ENCODE measurements around the gene FAM72A.
"Not testable (repeated sequence)": the region's sequence is repeated elsewhere in the genome, so short reads cannot be mapped to it uniquely, and the experiment has no call there.

The FAM72A gene

DNA sequence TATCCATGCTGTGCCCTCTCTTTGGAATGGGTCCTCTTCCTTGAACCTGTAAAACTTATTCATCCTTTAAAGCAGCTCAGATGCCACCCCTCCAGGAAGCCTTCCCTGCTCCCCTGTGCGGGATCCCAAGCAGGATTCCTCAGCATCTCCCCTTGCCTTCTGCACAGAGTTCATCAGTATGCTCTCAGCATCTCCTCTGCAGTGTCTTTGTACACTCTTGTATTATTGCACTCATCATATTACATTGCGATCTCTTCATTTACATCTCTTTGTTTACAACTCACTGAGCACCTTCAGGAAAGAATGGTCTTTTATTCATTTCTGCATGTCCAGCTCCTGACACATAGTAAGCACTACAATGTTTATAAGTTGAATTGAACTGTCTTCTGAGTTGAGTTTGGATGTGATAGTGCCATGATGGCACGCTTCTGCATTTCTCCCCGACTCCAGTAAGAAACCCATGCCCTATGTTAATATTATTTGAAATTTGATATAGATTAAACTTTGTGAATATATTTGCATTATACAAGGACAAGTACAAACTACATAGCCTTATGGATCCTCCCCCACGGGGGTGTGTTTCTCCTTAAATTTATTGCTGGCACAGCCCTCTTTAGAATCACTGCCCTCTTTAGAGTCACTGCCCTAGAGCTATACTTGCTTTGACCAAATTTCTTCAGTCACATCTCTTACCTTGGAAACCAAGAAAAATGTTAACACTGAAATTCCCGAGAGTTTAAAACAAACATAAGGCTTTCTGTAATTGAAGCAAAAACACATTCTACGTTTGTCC, 13.2 kb upstream of the FAM72A start:
- not testable (repeated sequence) for DNase-seq (ENCODE audit: low read depth in 2 of 2)

DNA sequence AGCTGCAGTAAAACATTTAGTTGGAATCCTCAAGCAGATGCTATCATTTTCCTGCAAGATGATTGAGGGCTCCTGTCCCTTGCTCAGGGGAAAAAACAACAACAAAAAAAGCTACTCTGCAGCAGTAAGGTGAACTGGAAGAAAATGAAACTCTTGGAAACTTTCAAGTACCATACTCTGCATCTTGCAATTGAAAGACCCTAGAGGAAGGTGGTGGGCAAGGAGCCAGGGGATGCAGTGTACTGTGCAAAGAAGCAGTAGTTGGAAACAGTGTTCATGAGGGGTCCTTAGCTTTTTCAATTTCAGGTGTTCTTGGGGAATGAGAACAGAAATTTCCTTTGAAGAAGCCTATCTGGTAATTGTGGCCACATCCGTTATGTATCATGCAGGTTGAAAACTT, 8.2 kb upstream of the FAM72A start:
- DNase-seq (ENCODE audit: low read depth in 2 of 2), result not testable (repeated sequence)

DNA sequence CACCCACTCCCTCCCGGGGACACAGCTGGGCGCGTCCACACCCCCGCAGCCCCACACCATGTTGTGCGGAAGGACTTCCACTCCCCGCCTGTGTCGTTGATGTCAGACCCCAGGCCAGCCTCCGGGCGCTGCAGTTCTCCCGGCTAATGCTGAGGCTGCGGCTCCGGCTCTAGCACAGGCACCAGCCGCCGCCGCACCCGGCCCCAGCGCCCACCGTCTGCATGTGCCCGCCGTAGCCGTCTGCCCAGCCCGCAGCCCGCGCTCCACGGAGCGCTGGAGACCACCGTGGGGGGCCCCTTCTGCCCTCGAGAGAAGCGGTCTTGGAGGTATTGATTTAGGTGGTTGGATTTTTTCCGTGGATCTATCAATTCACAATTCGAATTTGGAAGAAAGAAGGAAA, 2.9 kb upstream of the FAM72A start:
- DNase-seq (ENCODE audit: low read depth in 2 of 2), result not testable (repeated sequence)

DNA sequence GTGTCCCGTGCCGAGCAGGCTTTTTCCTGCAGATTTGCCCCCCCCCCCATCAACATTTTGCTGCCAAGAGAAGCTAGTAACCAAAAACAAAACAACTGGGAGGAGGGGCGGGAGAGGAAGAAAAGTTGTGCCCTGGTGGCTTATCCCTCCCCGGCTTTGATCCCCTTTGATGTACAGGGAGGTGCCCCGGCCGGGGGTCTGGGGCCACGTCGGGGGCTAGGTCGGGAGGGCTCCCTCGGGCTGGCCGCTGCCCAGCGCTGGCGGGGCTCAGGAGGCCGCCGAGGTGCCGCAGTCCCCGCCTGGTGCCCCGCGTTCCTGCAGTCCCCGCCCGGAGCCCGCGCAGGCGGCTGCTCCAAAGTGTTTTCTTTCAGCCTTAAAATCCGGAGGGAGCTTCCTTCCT, 2.2 kb upstream of the FAM72A start:
- DNase-seq (ENCODE audit: low read depth in 2 of 2), result not testable (repeated sequence)

GRCh38 chr1:206204159-206204511, 1.5 kb upstream of the FAM72A start:
- not testable (repeated sequence) for DNase-seq (ENCODE audit: low read depth in 2 of 2)

DNA sequence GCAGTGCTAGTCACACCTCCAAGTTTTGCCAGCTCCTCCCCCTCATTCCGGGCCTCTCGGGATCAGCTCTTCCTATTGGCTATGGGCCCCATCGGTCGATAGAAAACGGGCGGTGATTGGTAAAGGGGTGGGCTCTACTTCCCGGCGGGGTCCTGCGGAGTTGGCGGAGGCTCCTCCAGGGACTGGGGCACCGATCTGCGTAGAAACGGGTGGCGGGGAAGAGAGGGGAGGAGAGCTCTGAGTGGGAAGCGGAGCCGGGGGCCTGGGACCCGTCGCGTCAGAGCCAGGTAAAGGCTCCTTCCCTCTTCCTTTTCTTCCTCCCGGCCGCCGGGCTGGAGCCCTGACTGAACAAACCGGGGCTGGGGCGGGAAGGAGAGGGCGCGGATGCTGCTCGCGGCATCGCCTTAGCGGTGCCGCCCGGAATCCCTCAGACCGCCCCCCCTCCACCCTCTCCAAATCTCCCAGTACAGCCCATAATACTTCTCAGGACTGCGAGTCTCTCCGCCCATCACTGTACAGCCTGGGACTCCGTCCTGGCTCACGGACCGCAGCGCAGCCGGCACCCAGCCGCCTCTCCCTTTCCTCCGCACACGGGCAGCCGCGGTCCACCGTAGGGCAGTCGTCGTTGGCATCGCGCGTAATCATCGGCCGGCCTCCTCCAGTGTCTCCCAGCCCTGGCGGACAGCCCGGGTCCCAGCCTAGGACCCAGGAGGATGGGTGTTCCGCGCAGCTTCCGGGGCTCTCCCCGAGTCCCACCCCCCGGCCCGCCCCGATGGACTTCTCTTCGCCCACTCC, 922 bp upstream of the FAM72A start, which contains the start of gene SRGAP2:
Gene SRGAP2 (plus strand): TSS at position 178 of the 795 bp plus-strand sequence. CDS start 2,430 bp downstream, outside the sequence.
- not testable (repeated sequence) for DNase-seq (ENCODE audit: low read depth in 2 of 2)

GRCh38 chr1:206196748-206197424, 5.8 kb downstream of the FAM72A start:
- DNase-seq (ENCODE audit: low read depth in 2 of 2), result not testable (repeated sequence)

DNA sequence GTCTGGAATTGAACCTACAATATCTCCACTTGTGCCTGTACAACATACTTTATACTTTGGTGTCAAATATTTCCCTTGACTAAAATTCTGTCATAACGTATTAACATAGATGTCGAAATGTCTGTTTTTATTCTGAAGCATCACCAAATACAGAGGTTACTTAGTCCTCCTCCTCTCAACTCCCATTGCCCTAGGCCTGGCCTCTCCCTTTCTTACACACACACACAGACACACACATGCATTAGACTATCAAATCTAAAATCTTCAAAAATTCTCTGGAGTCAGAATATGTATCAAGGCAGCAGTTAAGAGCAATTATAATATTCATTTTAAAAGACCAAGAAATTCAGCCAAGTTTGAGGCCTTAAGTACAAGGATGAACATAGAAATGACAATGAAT, 7.5 kb downstream of the FAM72A start:
- DNase-seq (ENCODE audit: low read depth in 2 of 2), result not testable (repeated sequence)

GRCh38 chr1:206186826-206187225, 15.8 kb downstream of the FAM72A start:
- not testable (repeated sequence) for DNase-seq (ENCODE audit: low read depth in 2 of 2)

DNA sequence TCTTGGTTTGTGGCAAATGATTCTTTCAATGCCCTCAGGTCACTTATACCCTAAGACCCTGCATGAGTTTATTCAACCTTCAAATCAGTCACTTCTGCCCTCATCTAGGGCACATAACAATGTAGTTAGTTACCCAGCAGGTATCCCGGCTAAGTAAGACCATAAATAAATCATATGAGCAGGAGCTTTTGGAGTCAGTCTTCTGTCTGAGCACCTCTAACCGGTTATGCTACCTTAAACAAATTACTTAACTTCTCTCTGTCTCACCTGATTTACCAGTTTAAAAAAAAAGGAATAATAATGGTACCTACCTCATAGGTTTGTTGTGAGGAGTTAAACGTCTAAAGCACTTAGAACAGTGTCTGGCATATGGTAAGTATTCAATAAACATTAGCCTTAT, 16.9 kb downstream of the FAM72A start:
- DNase-seq (ENCODE audit: low read depth in 2 of 2), result not testable (repeated sequence)

DNA sequence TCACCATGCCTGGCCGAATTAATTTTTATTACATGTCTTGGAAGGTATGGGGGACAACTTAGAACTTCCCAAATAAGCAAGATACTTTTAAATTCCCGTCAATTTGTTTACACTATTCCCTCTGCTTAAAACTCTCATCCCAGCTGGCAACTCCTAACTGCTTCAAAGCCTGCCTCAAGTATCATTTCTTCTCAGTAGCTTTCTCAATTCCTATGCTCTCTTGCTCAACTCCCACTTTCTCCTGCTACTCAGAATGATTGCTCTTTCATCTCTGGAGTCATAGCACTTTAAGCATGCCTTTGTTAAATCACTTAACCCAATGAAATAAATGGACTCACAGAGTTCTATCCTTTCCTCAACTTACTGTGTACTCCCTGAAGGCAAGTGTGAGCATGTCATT, 18.9 kb downstream of the FAM72A start:
- not testable (repeated sequence) for DNase-seq (ENCODE audit: low read depth in 2 of 2)

DNA sequence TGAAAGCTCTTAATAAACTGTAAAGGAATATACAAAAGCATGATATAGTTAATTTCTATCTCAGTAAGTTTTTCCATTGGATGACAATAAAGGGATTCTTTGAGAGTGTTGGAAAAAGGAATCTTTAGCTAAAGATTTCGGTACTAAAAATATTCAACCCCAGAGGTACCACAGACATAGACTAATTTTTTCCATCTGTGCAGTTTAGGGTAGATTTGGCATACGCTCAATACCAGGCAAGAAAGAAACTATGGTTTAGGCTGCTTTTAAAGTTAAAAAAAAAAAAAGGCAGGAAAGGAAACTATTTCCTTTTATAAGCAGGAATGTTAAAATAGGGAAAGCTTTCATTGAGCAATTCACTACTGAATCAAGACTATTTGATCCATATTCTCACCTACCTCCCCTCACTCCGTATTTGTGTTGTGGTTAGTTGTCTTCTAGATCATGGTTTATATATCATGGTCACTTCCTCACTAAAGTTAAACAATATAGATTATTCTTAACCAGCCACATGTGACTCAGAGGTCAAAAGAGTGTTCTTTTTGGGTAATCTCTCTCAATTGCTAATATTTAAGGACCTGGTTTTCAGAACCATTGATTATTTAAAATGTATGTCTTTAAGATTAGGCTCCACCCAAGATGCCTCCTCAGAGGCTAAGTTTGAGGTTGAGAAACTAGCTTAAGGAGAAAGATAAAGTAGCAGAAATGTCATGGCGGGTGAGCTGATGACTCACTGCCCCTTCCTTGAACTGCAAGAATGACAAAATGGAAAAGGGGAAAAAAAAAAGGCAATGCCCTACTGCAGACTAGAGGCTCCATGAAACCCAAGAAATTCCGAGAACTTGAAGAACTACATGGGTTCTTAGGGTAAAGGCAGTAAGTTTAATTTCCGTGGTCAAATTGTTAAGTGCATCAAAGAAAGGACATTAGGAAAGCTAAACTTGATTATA, 20.0 kb downstream of the FAM72A start:
- DNase-seq (ENCODE audit: low read depth in 2 of 2), result not testable (repeated sequence)

DNA sequence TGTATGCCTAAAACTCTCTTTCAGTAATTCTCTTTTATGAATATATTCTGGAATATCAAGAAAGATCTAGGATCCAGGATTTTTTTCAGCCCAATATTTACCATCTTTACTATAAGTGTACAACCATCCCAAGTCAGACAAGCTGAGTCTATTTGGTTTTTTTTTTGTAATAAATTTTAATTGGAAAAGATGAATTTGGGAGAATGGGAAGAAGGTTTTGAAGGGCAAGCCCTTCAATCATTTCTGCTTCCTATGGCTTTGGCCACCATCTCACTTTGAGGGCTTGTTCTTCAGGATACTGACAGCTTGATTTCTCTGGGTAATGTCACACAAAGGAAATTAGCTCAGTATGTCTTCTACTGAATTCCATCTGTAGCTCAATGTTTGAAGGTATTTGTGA, 23.0 kb downstream of the FAM72A start:
- DNase-seq (ENCODE audit: low read depth in 2 of 2), result not testable (repeated sequence)

- DNase-seq (ENCODE audit: low read depth in 2 of 2), result not testable (repeated sequence)
Measured at GRCh38 chr1:206178061-206178989, 24.3 kb downstream of the FAM72A start.

DNA sequence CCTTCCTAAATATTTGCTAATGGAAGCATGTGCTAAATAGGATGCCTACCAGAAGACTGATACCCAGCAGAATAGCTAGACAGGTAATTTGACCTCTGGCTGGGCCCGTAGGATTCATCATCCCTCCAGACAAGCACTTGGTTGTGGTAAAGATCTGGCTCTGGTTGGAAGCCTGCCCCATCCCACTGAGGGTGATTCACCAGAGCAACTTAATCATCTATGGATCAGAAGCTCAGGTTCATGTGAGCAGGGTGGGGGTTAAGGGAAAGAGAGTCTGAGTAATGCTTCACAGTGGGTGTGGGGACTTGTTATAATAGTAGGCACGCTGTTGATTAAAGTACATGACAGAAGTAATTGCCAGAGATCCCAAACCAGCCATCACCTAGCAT, 26.5 kb downstream of the FAM72A start:
- DNase-seq (ENCODE audit: low read depth in 2 of 2), result not testable (repeated sequence)

DNA sequence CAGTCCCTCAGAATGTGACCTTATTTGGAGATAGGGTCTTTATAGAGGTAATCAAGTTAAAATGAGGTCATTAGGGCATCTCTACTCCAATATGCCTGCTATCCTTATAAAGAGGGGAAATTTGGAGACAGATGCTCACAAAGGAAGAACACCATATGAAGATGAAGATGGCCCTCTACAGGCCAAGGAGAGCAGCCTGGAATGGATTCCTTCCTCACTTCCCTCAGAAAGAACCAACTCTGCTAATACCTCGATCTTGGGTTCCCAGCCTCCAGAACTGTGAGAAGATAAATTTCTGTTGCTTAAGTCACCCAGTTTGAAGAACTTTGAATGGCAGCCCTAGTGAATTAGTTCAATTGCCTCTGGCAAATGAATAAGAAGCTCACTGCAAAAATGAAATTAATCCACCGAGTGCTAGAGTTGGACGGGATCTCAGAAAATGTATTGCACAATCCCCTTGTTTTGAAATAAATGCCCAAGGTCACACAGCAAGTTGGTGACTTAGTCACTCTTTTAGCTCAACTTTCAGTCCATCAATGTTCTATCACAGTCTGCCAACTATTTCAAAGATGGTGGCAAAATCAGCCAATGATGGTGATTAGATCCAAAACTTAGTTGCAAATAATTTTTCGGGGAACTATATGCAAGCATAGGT, 27.1 kb downstream of the FAM72A start:
- not testable (repeated sequence) for DNase-seq (ENCODE audit: low read depth in 2 of 2)

GRCh38 chr1:206174182-206174868, 28.3 kb downstream of the FAM72A start:
- DNase-seq (ENCODE audit: low read depth in 2 of 2), result not testable (repeated sequence)

DNA sequence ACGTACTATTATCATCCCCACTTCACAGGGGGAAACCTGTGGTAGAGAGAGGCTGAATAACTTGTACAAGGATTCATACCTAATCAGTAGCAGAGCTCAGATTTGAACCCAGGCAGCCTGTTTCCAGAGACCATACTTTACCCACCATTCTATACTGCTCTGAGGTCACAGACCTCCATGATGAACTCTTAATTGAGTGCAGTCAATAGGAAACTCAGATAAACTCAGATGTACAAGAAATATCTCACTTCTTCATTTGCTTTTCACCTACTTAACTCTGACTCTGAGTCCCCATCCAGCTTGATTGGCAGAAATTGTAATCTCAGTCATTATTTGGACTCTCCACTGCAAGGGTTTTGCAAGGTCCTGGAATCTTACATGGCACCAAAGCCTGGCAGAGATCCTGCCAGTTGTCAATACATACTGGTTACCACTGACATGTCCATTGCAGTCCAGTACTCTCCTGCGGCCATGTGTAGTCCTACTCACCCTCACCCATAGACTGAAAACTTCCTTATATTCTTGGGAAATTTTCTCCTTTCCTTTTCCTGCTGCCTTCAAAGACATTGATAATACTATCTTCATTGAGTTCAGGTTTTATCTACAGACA, 29.4 kb downstream of the FAM72A start:
- not testable (repeated sequence) for DNase-seq (ENCODE audit: low read depth in 2 of 2)
